Measurements from ENCODE around the gene PRDX5.

GRCh38 chr11:64296830-64297698 lies 20.9 kb upstream of the PRDX5 start:
- no peak for TF ChIP-seq CTCF (IDR thresholded peaks at IDR 0.05; ENCODE audit: low read length)
- no peak for TF ChIP-seq EZH2 (IDR thresholded peaks at IDR 0.05; ENCODE audit: borderline replicate concordance, low read length)

All from OCI-LY1 (cell line).